Activated CD8-positive, alpha-beta memory T cell treated with anti-CD3 and anti-CD28 coated beads for 48 hours (primary cell): ENCODE data around the gene SEMA3C.

Experiments
- DNase-seq, 3 experiments: peaks; one replicate each; pipeline ENCODE4 v3.0.0-alpha.2; 2020; ENCODE audit warnings: low read depth in 2 of 3, low spot score in 2 of 3

Gene SEMA3C

DNA sequence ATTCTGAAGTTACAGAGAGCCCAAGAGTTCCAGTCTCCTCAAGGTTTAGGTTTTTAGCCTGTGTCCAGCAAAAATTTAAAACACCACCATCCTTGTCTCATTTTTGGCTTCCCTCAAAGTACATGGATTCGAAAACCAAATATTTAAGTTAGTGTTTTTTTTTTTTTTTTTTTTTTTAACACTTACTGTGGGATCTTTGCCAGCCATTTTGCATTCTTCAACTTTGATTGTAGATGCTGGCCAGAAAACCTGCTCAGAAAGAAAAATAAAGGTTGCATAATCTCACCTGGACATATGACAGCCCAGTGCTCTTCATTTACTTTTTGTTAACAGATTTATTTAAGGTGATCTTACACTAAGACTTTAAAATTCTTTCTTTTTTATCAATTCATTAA, 91.6 kb downstream of the SEMA3C start:
- no peak for DNase-seq

DNA sequence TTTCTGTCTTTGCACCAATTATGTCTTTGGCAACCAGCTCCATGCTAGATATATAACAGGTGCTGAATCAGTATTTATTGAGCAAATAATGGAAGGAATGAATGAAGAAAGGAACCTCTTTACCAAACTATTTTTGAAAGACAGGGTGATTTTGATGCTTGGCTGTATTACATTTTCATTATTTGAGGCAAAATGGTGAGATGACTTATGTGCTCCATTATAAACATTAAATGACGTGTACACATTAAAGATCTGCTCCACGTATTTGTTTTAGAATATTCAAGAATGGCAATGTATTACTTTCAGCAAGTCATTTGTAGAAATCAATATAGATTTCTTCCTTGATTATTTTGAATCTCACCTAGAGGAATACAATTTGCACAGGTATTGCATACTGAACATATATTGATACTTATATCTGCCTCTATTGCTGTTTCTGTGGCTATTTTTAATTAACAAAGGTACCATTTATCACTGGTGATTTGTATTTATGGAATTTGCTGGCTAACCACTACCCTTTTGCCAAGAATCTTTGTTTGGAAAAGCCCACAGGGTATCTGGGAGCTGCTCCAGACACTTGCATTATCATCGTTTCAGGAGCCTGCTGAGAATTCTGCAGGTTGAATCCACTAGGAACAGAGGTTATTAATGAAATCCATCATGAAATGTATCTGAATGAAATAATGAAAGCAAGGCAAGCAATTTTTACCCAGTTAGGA, 92.2 kb downstream of the SEMA3C start:
- DNase-seq, result no peak

DNA sequence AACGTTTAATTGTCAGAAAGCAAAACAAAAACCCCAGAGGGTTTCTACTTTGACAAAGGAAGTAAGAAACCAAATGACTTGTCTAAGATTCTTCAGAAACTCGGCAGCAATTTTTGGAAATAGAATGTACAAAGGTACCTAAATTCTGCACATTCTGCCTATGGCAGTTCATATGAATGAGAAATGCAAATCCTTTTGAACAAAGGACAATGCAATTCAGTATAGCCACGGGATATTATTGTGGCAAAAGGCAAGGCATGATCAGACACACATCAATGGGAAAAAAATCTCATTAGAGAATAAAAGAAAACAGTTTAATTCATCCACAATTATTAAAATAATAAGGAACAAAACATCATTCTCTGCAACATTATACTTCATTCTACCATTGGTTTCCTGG, 93.4 kb downstream of the SEMA3C start:
- DNase-seq, result no peak

DNA sequence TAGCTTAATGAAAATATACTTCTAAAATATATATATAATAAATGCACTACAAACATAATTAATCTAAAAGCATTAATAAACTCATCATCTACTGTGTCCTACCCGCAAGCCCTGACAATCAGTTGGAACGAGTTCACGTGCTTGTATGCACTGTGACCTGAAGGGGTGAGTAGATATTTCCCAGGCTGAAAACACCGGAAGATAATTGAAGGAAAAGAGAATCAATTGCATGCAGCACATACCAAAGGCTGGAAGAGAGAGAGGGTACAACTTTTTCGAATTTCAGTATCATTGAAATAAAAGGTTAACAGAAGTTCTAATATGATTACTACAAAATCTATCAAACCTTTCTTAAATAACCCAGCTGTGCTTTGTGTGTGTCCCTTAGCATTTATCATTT, 94.6 kb downstream of the SEMA3C start:
- no peak for DNase-seq

DNA sequence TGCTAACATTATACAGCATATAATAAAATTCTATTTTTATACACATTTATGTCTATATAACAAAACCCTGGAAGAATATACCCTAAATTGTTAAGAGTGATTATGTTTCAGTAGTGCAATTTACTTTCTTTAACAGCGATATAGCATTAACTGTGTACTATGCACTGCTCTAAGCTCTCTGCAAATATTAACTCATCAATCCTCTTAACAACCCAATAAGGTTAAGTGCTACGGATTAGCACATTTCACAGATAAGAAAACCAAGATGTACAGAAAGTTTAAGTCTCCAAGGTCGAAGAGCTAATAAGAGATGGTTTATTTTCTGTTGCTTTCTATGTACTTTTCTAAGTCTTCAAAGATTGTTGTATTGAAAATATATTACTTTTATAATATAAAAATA, 95.8 kb downstream of the SEMA3C start:
- no peak for DNase-seq

DNA sequence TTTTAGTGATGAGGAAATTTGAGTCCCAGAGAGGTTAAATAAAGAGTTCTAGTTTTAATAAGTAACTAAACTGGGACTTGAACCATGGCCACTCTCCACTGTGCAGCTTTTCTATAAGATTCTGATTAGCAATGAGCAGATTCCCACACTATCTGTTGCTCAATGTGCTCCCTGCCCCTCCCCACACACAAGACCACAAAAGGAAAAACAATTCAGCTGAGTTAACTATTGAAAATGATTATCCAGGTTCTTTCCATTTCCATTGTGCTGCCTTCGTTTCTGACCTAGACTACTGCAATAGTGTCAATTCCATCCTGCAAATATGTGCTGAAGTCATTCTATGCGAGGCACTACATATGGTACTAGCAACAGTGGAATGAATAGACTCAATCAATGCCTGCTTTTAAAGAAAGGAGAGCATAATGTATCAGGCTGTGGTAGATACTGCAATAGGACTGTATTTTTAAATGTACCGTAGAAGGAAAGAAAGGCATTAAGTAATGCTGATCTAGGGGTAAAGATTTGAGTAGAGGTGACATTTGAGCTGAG, 97.0 kb downstream of the SEMA3C start:
- no peak for DNase-seq

DNA sequence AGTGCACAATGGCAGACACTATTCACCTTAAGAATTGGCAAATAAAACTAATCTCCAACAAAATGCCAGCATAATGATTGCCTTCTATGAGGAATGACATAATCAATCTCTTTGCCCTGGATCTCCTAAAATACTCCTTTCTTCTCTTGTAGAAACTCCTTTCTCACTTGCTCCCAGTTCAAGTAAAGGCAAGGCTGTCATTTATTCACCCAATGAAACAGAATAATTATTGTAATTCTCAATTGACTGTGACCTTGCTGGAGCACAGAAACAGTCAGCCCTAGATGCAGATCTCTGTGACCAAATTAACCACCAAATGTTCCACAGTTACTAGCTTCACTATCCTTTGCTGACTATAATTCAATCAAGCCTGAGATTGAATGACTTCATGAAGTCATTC, 99.3 kb downstream of the SEMA3C start:
- no peak for DNase-seq

DNA sequence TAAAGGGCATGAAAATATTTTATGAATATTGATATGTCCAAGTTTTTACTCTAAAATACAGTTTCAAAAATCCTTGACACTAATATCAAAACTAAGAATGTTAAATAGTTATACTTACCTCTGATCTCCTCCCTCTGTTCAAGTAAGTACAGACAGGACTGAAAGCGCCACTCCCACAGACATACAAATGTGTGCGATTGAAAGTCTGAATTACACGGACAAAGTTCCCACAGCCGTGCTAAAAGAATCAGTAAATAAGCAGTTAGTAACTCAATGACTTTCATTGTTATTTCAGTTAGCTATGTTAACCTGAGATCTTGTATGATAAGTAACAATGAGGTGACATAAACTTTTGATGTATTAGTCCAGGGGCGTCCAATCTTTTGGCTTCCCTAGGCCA, 100.7 kb downstream of the SEMA3C start:
- no peak for DNase-seq

DNA sequence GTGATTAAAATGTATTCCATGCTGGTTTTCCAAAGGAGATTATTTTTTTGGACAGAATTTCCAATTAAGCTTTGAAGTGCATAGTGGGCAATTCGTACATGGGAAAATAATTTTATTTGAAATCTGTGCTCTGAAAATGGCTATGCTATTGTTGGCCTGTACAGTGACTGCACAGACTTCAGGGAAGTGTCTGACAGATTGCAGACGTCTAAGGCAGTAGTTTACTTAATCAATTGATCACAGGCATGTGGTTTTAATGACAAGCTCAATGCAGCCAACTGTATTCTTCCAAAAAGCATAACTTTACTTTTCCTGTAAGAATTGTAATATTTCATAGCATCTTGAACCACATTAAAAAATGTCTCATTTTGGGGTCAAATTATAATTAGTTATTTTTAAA, 102.0 kb downstream of the SEMA3C start:
- DNase-seq, result no peak

DNA sequence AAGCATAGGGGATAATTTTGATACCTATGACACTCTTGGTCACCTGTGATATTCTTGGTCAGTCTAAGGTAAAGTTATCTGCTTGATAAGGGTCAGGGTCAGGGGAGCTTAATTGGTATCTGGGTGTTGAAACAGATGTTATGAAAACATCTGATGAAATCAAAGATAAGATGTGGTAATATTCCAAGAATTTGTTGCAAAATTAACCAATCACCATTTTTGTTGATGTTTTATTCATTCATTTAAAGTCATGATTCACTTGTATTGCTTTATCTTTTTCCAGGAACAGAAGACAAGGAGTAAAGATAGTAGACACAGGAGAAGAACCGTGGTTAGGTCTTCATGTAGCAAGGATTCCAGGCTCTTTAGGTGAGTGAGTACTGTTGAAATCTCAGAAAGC, 103.1 kb downstream of the SEMA3C start:
- DNase-seq, result no peak

DNA sequence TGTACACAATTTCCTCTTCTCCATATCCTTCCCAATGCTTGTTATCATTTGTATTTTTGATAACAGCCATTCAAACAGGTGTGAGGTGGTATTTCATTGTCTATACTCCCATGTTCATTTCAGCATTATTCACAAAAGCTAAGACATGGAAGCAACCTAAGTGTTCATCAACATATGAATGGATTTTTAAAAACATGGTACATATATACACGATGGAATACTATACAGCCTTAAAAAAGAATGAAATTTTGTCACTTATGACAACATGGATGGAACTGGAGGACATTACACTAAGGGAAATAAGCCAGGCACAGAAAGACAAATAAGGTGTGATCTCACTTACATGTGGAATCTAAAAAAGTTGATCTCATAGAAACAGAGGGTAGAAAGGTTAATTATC, 109.3 kb downstream of the SEMA3C start:
- no peak for DNase-seq

DNA sequence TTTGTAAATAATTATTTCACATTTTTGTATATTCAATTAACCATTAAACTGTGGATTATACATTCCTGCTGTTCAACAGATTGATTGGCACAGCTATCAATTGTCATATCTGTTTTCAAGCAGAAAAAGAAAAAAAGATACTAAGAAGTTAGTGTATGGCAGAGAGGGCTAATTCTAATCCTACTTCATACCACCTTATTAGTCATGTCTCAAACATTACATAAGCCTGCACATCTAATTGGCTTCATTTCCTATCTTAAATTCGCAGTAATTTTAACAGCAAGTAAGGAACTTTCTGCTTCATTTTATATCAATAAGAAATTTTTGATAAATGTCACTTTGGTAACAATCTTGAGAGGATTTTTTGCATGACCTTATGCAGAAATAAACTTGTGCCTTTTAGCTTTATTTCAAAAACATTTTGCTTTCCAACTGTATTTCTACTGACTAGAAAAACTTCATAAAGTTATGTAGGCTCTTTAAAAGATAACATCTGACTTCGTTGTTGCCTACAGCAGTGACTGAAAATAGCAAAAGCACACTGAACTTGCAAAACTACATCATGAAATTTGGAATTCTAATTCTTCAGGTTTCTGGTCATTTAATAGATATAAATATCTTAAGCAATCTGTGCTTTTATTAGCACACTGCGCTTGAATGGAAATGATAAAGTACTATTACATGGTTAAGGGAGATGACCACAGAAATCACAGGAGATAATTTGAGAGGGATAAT, 111.5 kb downstream of the SEMA3C start:
- DNase-seq, result no peak

DNA sequence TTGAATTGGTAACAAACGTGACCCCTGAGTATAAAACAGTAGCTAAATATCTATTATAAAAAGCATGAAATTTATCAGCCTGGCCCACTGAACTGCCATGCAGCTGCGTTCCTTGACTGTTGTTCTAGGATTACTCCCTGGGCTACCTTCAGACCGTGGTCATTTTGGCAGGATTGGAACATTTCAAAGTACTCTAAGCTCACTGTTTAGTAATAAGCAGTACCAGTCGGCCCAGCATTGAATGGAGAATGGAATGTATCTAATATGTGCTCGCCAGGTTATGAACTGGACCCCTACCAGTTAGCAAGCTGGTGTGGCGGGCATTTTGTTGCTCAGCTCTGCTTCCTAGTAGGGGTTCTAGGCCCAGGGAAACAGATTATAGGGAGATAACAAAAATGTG, 112.2 kb downstream of the SEMA3C start:
- DNase-seq, result no peak

DNA sequence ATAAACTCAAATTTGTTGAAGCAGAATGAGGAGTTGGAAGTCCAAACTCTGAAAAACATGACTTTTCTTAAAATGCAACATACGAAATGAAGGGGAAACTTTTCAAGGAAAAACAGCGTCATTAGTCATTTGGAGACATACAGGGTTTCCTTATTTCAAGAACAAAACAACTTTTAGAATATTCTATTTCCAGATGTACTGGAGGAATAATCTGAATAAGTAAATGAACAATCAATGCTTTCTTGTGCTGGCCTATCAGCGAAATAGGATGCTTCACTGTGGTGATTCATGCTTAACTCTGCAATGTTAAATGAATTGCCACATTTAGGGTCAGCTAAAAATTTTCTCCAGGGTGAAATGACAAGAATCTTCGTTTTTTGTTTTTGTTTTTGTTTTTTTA, 114.3 kb downstream of the SEMA3C start:
- no peak for DNase-seq

DNA sequence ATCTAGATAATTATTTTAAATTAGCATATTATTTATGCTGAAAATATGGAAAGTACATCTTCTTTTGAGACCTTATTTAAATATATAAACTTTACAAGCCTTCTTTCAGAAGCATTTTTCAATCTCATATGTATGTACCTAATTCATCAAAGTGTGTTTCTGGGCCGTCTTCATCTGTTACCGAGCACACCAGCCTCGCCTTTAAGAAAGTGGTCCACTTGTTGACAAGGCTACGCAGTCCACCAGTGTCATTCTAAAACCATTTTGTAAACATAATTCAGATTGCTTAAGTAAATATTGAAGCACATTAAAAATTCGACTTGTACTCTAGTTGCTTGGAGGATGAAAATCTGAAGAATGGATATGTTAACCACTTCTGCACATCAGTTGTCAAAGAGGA, 116.3 kb downstream of the SEMA3C start:
- no peak for DNase-seq

DNA sequence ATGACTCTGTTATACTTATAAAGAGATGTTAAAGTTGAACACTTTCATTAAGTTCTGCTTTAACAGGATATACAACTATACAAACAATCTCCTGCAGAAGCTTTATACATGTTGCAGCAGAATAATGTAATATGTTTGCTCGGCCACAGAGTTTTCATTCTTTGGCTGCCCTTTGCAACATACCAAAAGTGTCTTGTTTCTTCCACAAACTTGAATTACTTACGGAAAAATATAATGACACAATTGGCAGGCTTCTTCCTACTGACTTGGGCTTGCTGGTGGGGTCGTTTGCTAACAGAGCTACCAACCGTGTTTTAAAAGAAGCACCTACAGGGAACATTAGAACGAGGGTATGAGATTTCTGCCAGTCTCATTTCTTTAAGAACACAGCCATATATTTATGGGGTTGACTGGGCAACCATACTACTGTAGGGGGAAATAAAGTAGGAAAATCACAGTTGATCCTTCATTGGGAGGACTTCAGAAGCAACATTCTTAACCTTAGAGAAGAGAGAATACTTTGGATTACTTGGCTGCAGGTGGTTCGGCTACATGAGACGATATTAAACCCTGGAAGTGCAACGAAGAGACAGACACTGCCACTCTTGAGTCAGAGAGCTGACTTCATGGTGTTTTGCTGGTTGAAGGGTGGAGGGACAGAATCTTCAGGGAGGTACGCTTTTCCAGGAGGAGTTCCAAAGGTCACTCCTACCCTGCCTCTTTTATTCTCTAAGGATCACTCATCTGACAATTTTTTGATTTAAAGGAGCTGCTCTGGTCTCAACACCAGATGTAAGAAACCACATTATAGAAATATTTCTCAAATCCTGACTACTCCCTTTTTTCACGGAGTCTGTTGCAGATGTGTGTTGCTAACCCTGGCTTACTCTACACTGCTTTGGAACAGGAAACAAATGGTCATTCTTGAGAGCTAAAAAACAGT, 123.9 kb downstream of the SEMA3C start:
- no peak for DNase-seq

DNA sequence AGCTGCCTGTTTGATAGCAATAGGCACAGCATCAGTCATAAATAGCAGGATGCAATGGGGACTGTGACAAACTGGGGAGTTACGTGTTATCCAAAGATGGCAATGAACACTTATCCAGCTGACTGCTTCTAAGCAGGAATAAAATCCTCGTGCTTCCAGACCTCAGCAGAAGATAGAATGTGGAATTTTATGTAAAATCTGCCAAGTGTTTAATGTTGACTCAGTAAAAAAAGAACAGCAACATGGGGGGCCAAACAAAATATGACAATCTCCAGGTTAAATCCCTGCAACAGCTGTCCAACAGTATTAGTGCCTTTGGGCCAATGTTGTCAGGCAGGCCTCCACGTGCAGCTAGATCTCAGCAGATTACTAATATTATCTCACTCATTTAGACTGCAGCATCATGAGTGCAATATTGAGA, 127.3 kb downstream of the SEMA3C start:
- no peak for DNase-seq

DNA sequence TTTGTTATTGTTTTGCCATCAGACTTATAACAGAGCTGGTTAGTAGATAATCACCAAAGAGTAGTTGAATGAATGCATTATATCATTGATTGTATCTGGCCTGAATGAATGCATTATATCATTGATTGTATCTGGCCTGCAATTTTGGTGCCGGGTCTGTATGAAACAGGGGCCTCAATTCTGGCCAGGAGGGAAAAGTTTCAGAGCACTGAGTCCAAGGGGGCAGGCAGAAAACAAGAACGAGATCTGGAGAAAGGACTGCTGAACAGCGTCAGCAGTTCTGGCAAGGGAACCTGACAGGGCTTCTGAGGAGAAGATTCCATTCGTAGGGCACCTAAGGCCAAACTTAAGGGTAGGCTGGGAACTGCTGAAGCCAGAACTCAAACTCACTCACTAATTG, 128.0 kb downstream of the SEMA3C start:
- no peak for DNase-seq

DNA sequence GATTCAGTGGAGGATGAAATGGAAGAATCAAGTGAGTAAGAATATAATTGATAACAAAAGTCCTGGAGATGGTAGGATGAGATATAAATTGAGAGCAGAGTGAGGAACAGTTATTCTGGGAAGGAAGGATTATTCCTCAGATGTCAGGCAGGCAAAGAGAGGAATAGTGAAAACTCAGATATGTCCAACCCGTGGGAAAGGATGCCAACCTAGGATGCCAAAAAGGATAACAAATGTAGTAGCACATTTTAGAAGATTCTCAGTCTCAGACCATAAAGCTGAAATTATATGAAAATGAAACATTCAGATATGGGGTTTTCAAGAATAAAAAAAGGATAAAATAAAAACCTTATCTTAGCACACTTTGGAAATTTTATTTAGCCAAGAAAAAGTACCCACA, 131.1 kb downstream of the SEMA3C start:
- no peak for DNase-seq

DNA sequence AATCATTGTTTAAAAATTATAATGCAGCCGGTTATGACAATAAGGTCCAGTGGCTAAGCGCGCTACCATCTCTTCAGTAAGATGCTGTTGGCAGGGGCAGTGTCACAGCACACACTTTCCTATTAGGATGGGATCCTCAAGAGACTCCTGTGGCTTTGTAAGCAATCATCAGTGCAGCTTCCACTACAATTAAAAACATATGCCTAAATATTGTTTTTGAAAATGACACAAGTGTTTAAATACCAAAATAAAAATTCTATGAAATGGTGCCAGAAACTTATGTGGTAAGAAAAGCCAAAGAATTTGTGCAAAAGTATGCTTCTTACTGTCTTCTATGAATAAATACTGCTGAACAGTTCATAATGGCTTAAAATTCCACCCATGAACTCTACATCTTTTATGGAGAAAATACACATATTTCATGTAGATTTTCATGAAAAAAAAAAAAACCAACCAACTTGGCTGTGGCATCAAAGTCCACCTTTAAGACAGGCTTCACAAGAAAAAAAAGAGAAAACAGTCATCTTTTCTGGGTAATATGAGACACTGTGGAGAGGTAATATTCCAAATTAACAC, 132.8 kb downstream of the SEMA3C start:
- DNase-seq, result no peak

DNA sequence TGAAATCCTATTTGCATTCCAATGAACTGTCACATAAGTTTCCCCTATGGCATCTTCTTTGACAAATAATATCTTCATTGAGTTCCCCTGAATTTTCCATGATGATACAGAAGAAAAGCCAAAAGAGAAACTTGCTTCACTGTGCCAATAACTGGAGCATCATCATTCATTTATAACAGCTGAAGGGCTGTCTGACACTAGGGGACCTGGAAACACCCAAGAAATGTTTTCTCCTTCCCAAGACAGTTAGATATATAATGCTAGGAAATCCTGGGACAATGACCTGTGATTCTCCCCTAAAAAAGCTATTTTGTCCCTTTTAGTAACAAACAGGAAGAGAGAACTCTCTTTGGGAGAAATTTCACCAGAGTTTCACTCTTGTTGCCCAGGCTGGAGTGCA, 133.6 kb downstream of the SEMA3C start:
- DNase-seq, result no peak
